ENCODE measurements around the gene NEK6.

The NEK6 gene

GRCh38 chr9:124354346-124355038 lies 96.7 kb downstream of the NEK6 start:
- H3F3A ChIP-seq (ENCODE audit: control insufficient read depth, insufficient read depth), result no peaks in the 10 kb centered on the region
- no peak overlapping the region for H3K4me3 ChIP-seq (ENCODE audit: low read length)

GRCh38 chr9:124355039-124355940 lies 97.5 kb downstream of the NEK6 start:
- Histone ChIP-seq H3F3A (ENCODE audit: control insufficient read depth, insufficient read depth) (no peaks in the 10 kb centered on the region), H3K4me3 (ENCODE audit: low read length) (no peak overlapping the region), H3K36me3 (ENCODE audit: control insufficient read depth, low read length) (peaks cover 47% of the 10 kb centered on the region), H3K9me3 (ENCODE audit: control insufficient read depth, insufficient read depth, low read length) (no peaks in the 10 kb centered on the region), H3K27me3 (ENCODE audit: control insufficient read depth, low read length) (no peaks in the 10 kb centered on the region), H3K4me1 (ENCODE audit: control insufficient read depth, low read length) (no peaks in the 10 kb centered on the region), H3K27ac (ENCODE audit: low read depth, low read length) (no peak overlapping the region), H3K9me2 (replicated peaks; ENCODE audit: control insufficient read depth, low read length) (no peaks in the 10 kb centered on the region), H4K20me1 (ENCODE audit: control insufficient read depth, insufficient read depth, low read depth, low read length) (no peaks in the 10 kb centered on the region; the same call in 1 of the 2 replicates), H3K4me2 (ENCODE audit: low read length) (no peak overlapping the region), H3K79me2 (ENCODE audit: control insufficient read depth, low read length) (peaks cover 34% of the 10 kb centered on the region)
- no peak for TF ChIP-seq CTCF (IDR thresholded peaks at IDR 0.05; ENCODE audit: low read depth, low read length, poor library complexity, severe bottlenecking)
- no peak for TF ChIP-seq EZH2phosphoT487 (IDR thresholded peaks at IDR 0.05; ENCODE audit: borderline replicate concordance, low read length)

More at GRCh38 chr9:124354346-124355038, 96.7 kb downstream of the NEK6 start:
- Histone ChIP-seq H3K27ac (ENCODE audit: low read depth, low read length) (no peak overlapping the region), H3K79me2 (ENCODE audit: control insufficient read depth, low read length) (peaks cover 26% of the 10 kb centered on the region), H4K20me1 (ENCODE audit: control insufficient read depth, insufficient read depth, low read depth, low read length) (no peaks in the 10 kb centered on the region; the same call in 1 of the 2 replicates), H3K36me3 (ENCODE audit: control insufficient read depth, low read length) (peaks cover 47% of the 10 kb centered on the region), H3K9me3 (ENCODE audit: control insufficient read depth, insufficient read depth, low read length) (no peaks in the 10 kb centered on the region), H3K4me1 (ENCODE audit: control insufficient read depth, low read length) (no peaks in the 10 kb centered on the region), H3K9me2 (replicated peaks; ENCODE audit: control insufficient read depth, low read length) (no peaks in the 10 kb centered on the region), H3K4me2 (ENCODE audit: low read length) (no peak overlapping the region), H3K27me3 (ENCODE audit: control insufficient read depth, low read length) (no peaks in the 10 kb centered on the region)
- TF ChIP-seq CTCF (IDR thresholded peaks at IDR 0.05; ENCODE audit: low read depth, low read length, poor library complexity, severe bottlenecking) (no peak), EZH2phosphoT487 (IDR thresholded peaks at IDR 0.05; ENCODE audit: borderline replicate concordance, low read length) (no peak)

- Histone ChIP-seq H3K9me3 (ENCODE audit: control insufficient read depth, insufficient read depth, low read length) (no peaks in the 10 kb centered on the region), H3K27ac (ENCODE audit: low read depth, low read length) (no peak overlapping the region), H3K79me2 (ENCODE audit: control insufficient read depth, low read length) (peaks cover 42% of the 10 kb centered on the region), H3K27me3 (ENCODE audit: control insufficient read depth, low read length) (no peaks in the 10 kb centered on the region), H3K4me2 (ENCODE audit: low read length) (no peak overlapping the region), H3K4me3 (ENCODE audit: low read length) (no peak overlapping the region), H3K36me3 (ENCODE audit: control insufficient read depth, low read length) (peaks cover 40% of the 10 kb centered on the region), H3F3A (ENCODE audit: control insufficient read depth, insufficient read depth) (no peaks in the 10 kb centered on the region), H3K9me2 (replicated peaks; ENCODE audit: control insufficient read depth, low read length) (no peaks in the 10 kb centered on the region), H3K4me1 (ENCODE audit: control insufficient read depth, low read length) (no peaks in the 10 kb centered on the region), H4K20me1 (ENCODE audit: control insufficient read depth, insufficient read depth, low read depth, low read length) (no peaks in the 10 kb centered on the region; the same call in 1 of the 2 replicates)
- TF ChIP-seq CTCF (IDR thresholded peaks at IDR 0.05; ENCODE audit: low read depth, low read length, poor library complexity, severe bottlenecking), result no peak
- no peak for TF ChIP-seq EZH2phosphoT487 (IDR thresholded peaks at IDR 0.05; ENCODE audit: borderline replicate concordance, low read length)
Observed at GRCh38 chr9:124355941-124356744, 98.4 kb downstream of the NEK6 start.
